GM23338 (cell line): Measurements from ENCODE around the gene ARMC8. TPM values are rescaled to one million over a fixed set of nuclear protein-coding genes. Genes with fewer than 3 reads are reported as not detected.

ENCODE experiments used
- ATAC-seq: fragments of 200-7000 bp; cut with Tn5 transposase; 3 replicates; pipeline ENCODE4 v1.9.1; 2020
- DNase-seq: peaks from one replicate; pipeline ENCODE4 v3.0.0-alpha.2; 2015; ENCODE audit warnings: low spot score
- H2AFZ ChIP-seq: fragments of 200-600 bp; sonication (generic); 2 replicates; pipeline ENCODE4 v1.8.0; 2016; ENCODE audit warnings: antibody characterized with exemption, mild to moderate bottlenecking, moderate library complexity
- H3F3A ChIP-seq: fragments of 200-600 bp; sonication (generic); replicated peaks from 2 replicates; pipeline ENCODE4 v1.8.0; 2017; ENCODE audit warnings: antibody characterized with exemption, mixed run types, low read depth
- H3K27ac ChIP-seq: fragments of 200-600 bp; sonication (generic); 2 replicates; pipeline ENCODE4 v1.6.1; 2016; ENCODE audit warnings: low read depth
- H3K27me3 ChIP-seq: fragments of 200-600 bp; sonication (generic); 2 replicates; pipeline ENCODE4 v1.8.0; 2016; ENCODE audit warnings: mild to moderate bottlenecking, mixed run types, moderate library complexity; ENCODE audit not compliant: insufficient read depth
- H3K36me3 ChIP-seq: fragments of 200-600 bp; sonication (generic); 2 replicates; pipeline ENCODE4 v1.8.0; 2016; ENCODE audit warnings: mild to moderate bottlenecking; ENCODE audit not compliant: insufficient read depth
- H3K4me1 ChIP-seq: fragments of 200-600 bp; sonication (generic); 2 replicates; pipeline ENCODE4 v1.8.0; 2016; ENCODE audit warnings: mild to moderate bottlenecking, moderate library complexity; ENCODE audit not compliant: insufficient read depth
- H3K4me2 ChIP-seq: fragments of 200-600 bp; sonication (generic); 2 replicates; pipeline ENCODE4 v1.7.1; 2017; ENCODE audit warnings: mixed run types
- H3K4me3 ChIP-seq: fragments of 200-600 bp; sonication (generic); 2 replicates; pipeline ENCODE4 v1.6.1; 2016; ENCODE audit warnings: mixed run types
- H3K79me2 ChIP-seq: fragments of 200-600 bp; sonication (generic); replicated peaks from 2 replicates; pipeline ENCODE4 v1.8.0; 2017; ENCODE audit warnings: mild to moderate bottlenecking; ENCODE audit not compliant: insufficient read depth
- H3K9me2 ChIP-seq: fragments of 200-600 bp; sonication (generic); 2 replicates; pipeline ENCODE4 v1.8.0; 2017; ENCODE audit not compliant: insufficient read depth
- H4K20me1 ChIP-seq: fragments of 200-600 bp; sonication (generic); replicated peaks from 2 replicates; pipeline ENCODE4 v1.8.0; 2017; ENCODE audit warnings: mild to moderate bottlenecking; ENCODE audit not compliant: insufficient read depth
- H3K27ac Mint-ChIP-seq: 2 replicates; pipeline ENCODE4 v1.8.0; 2020; ENCODE audit warnings: inconsistent platforms, mild to moderate bottlenecking, moderate library complexity, mixed read lengths
- H3K27me3 Mint-ChIP-seq: 3 replicates; pipeline ENCODE4 v1.8.0; 2022; ENCODE audit warnings: low read depth, mild to moderate bottlenecking, moderate library complexity, mixed read lengths, inconsistent platforms; ENCODE audit not compliant: insufficient read depth, poor library complexity
- H3K36me3 Mint-ChIP-seq: 3 replicates; pipeline ENCODE4 v1.8.0; 2021; ENCODE audit warnings: low read depth, mild to moderate bottlenecking, inconsistent platforms, moderate library complexity, mixed read lengths
- H3K4me1 Mint-ChIP-seq: 3 replicates; pipeline ENCODE4 v1.8.0; 2020; ENCODE audit warnings: mild to moderate bottlenecking, inconsistent platforms, mixed read lengths
- H3K4me3 Mint-ChIP-seq: 3 replicates; pipeline ENCODE4 v1.8.0; 2021; ENCODE audit warnings: moderate library complexity, mild to moderate bottlenecking, inconsistent platforms, mixed read lengths
- H3K9me3 Mint-ChIP-seq: 3 replicates; pipeline ENCODE4 v1.8.0; 2020; ENCODE audit warnings: moderate library complexity, mild to moderate bottlenecking, inconsistent platforms, mixed read lengths
- CREB1 ChIP-seq: fragments of 250-450 bp; sonication (Bioruptor Pico); IDR thresholded peaks from 2 replicates; pipeline ENCODE4 v1.5.0; 2020; ENCODE audit warnings: low read depth, mild to moderate bottlenecking, moderate library complexity
- CTCF ChIP-seq, 2 experiments: fragments of 200-600 bp in 1 of 2; sonication (generic) in 1 of 2; conservative IDR thresholded peaks; 2 replicates each; pipeline versions ENCODE4 v1.5.1 to v1.6.1; 2016 to 2017; ENCODE audit warnings: antibody characterized with exemption in 2 of 2, low read depth in 2 of 2, mild to moderate bottlenecking in 2 of 2, moderate library complexity in 1 of 2
- ETS1 ChIP-seq: IDR thresholded peaks from 2 replicates; pipeline ENCODE4 v1.6.1; 2016; ENCODE audit warnings: antibody characterized with exemption
- EZH2 ChIP-seq: fragments of 200-600 bp; sonication (generic); IDR thresholded peaks from one replicate; pipeline ENCODE4 v1.8.0; 2017; ENCODE audit warnings: antibody characterized with exemption, mild to moderate bottlenecking, low read depth; ENCODE audit not compliant: unreplicated experiment
- EZH2phosphoT487 ChIP-seq: fragments of 200-600 bp; sonication (generic); IDR thresholded peaks from one replicate; pipeline ENCODE4 v1.8.1; 2018; ENCODE audit warnings: antibody characterized with exemption; ENCODE audit not compliant: unreplicated experiment
- JUNB ChIP-seq: IDR thresholded peaks from one replicate; pipeline ENCODE4 v1.6.1; 2016; ENCODE audit warnings: antibody characterized with exemption; ENCODE audit not compliant: unreplicated experiment
- NANOG ChIP-seq: IDR thresholded peaks from 2 replicates; pipeline ENCODE4 v1.6.1; 2016; ENCODE audit warnings: antibody characterized with exemption, borderline replicate concordance
- POLR2AphosphoS5 ChIP-seq: IDR thresholded peaks from 2 replicates; pipeline ENCODE4 v1.6.1; 2016; ENCODE audit warnings: antibody characterized with exemption, low read depth
- REST ChIP-seq: IDR thresholded peaks from one replicate; pipeline ENCODE4 v1.6.1; 2018; ENCODE audit warnings: antibody characterized with exemption; ENCODE audit not compliant: unreplicated experiment
- STAT1 ChIP-seq: IDR thresholded peaks from one replicate; pipeline ENCODE4 v1.6.1; 2016; ENCODE audit warnings: antibody characterized with exemption; ENCODE audit not compliant: unreplicated experiment
- ZNF114 ChIP-seq: fragments of 250-450 bp; sonication (Bioruptor Pico); IDR thresholded peaks from 2 replicates; pipeline ENCODE4 v1.5.0; 2020; ENCODE audit warnings: mild to moderate bottlenecking, moderate library complexity
- ZNF331 ChIP-seq: fragments of 250-450 bp; sonication (Bioruptor Pico); IDR thresholded peaks from 2 replicates; pipeline ENCODE4 v1.5.0; 2020; ENCODE audit warnings: low read depth, mild to moderate bottlenecking, moderate library complexity
- ZNF462 ChIP-seq: fragments of 250-450 bp; sonication (Bioruptor Pico); IDR thresholded peaks from 2 replicates; pipeline ENCODE4 v1.5.0; 2020; ENCODE audit warnings: mild to moderate bottlenecking, moderate library complexity
- polyA plus RNA-seq: library from polyadenylated mRNA; unstranded; fragments of >200 nt; fragmentation: Nextera tagmentation; extraction: Ambion mirVana; gene quantifications from 2 replicates; pipeline ENCODE4 v1.2.1, GENCODE V29; 2016
- total RNA-seq: library from RNA; depleted of rRNA; stranded (reverse); fragments of >200 nt; shearing (Covaris generic); gene quantifications from 2 replicates; pipeline ENCODE4 v1.2.3, GENCODE V29; 2014

Gene ARMC8
- total and polyA plus RNA-seq, 2 experiments from 2014 or later: 36.8 to 61.4 TPM

GRCh38 chr3:138188013-138188730 is 1.1 kb downstream of the ARMC8 start:
- H3K79me2 ChIP-seq: peaks cover 55% of the 10 kb centered on the region
- peak overlapping the region; percentile 93; the same call in 1 of the 2 replicates for H2AFZ ChIP-seq
- H3K4me1 ChIP-seq: peaks cover 12% of the 10 kb centered on the region
- peak overlapping the region; percentile 95 for H3K4me3 Mint-ChIP-seq
- peaks cover 20% of the 10 kb centered on the region for H3K27me3 ChIP-seq
- DNase-seq (no peak), ATAC-seq (no peak)
- peak overlapping the region; percentile 86 for H3K4me3 ChIP-seq
- H4K20me1 ChIP-seq: peaks cover 17% of the 10 kb centered on the region
- H3K9me2 ChIP-seq: no peaks in the 10 kb centered on the region
- H3F3A ChIP-seq: no peaks in the 10 kb centered on the region
- H3K27ac Mint-ChIP-seq: peak overlapping the region; percentile 100
- H3K9me3 Mint-ChIP-seq: no peaks in the 10 kb centered on the region
- peaks cover 2% of the 10 kb centered on the region for H3K27me3 Mint-ChIP-seq
- H3K36me3 Mint-ChIP-seq: peaks cover 25% of the 10 kb centered on the region
- H3K4me2 ChIP-seq: peak overlapping the region; percentile 83
- no peak for TF ChIP-seq POLR2AphosphoS5
- TF ChIP-seq ETS1: no peak
- no peak for TF ChIP-seq EZH2phosphoT487
- no peak for TF ChIP-seq JUNB
- no peak for TF ChIP-seq CREB1 (CRISPR knock-in tag)
- no peak for TF ChIP-seq NANOG
- no peak for TF ChIP-seq ZNF114 (CRISPR knock-in tag)
- no peak for TF ChIP-seq CTCF (conservative IDR thresholded peaks at IDR 0.05; ENCODE audit: low read depth in 2 of 2)
- TF ChIP-seq STAT1: no peak
- no peak for TF ChIP-seq ZNF331 (CRISPR knock-in tag)
- no peak for TF ChIP-seq REST
- no peak for TF ChIP-seq EZH2
- TF ChIP-seq ZNF462 (CRISPR knock-in tag): no peak
- peaks cover 17% of the 10 kb centered on the region for H3K4me1 Mint-ChIP-seq
- H3K36me3 ChIP-seq: peaks cover 7% of the 10 kb centered on the region
- H3K27ac ChIP-seq: peak overlapping the region; percentile 95
